Stomach (tissue), 4 donors: ENCODE results near the gene TBC1D13.

Experiments used
- EP300 ChIP-seq: sonication (generic); formaldehyde crosslinking; IDR thresholded peaks from one replicate; pipeline ENCODE4 v1.6.1; 2017; ENCODE audit warnings: antibody characterized with exemption
- POLR2A ChIP-seq, 4 donors: fragments of 450-650 bp; IDR thresholded peaks; one replicate each; pipeline ENCODE4 v1.6.1; 2016; ENCODE audit warnings: antibody characterized with exemption in 4 of 4, control low read depth in 2 of 4, mild to moderate bottlenecking in 1 of 4, moderate library complexity in 1 of 4
- POLR2AphosphoS5 ChIP-seq, 3 donors: sonication (generic); formaldehyde crosslinking; IDR thresholded peaks; one replicate each; pipeline ENCODE4 v1.6.1; 2016; ENCODE audit warnings: antibody characterized with exemption in 3 of 3
- TF ChIP-seq, protein P1 (sequence below), 7 experiments: fragments of 450-650 bp in 4 of 7; fragments of 200-600 bp in 3 of 7; sonication (generic) in 3 of 7; IDR thresholded peaks; one replicate each; pipeline ENCODE4 v1.5.1; 2016 to 2019; ENCODE audit warnings: antibody characterized with exemption in 7 of 7, control low read depth in 2 of 7, mild to moderate bottlenecking in 1 of 7

GRCh38 chr9:128750926-128751595 lies 36.0 kb upstream of the TBC1D13 start:
- no peak for TF ChIP-seq POLR2A (IDR thresholded peaks at IDR 0.05)
- TF ChIP-seq, protein P1, sequence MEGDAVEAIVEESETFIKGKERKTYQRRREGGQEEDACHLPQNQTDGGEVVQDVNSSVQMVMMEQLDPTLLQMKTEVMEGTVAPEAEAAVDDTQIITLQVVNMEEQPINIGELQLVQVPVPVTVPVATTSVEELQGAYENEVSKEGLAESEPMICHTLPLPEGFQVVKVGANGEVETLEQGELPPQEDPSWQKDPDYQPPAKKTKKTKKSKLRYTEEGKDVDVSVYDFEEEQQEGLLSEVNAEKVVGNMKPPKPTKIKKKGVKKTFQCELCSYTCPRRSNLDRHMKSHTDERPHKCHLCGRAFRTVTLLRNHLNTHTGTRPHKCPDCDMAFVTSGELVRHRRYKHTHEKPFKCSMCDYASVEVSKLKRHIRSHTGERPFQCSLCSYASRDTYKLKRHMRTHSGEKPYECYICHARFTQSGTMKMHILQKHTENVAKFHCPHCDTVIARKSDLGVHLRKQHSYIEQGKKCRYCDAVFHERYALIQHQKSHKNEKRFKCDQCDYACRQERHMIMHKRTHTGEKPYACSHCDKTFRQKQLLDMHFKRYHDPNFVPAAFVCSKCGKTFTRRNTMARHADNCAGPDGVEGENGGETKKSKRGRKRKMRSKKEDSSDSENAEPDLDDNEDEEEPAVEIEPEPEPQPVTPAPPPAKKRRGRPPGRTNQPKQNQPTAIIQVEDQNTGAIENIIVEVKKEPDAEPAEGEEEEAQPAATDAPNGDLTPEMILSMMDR (IDR thresholded peaks at IDR 0.05), result no peak
- no peak for TF ChIP-seq EP300
- TF ChIP-seq POLR2AphosphoS5 (IDR thresholded peaks at IDR 0.05), result no peak
